A673 (cell line): ENCODE data around the gene NDUFC1. TPM values are rescaled to one million over a fixed set of nuclear protein-coding genes. Genes with fewer than 3 reads are reported as not detected.
"Not testable (repeated sequence)": the region's sequence is repeated elsewhere in the genome, so short reads cannot be mapped to it uniquely, and the experiment has no call there.

ENCODE experiments used
- BruUV-seq: library from RNA; stranded (reverse); fragments of 400-500 nt; replicated peaks from 2 replicates; lab custom pipeline; 2021; lab: Mats Ljungman, UMichigan
- CTCF ChIA-PET: fragments of 300-600 bp; sonication (Branson Sonifier 250); formaldehyde crosslinking; loops from one replicate; lab custom pipeline; 2022; ENCODE audit warnings: antibody characterized with exemption; lab: Charles Lee
- POLR2A ChIA-PET: fragments of 300-600 bp; sonication (Branson Sonifier 250); formaldehyde crosslinking; loops from one replicate; lab custom pipeline; 2022; ENCODE audit warnings: antibody characterized with exemption; ENCODE audit not compliant: low non-redundant PET; lab: Charles Lee
- DNase-seq: peaks from one replicate; pipeline ENCODE4 v3.0.0-alpha.2; 2015; ENCODE audit warnings: low spot score
- H3K27ac ChIP-seq: fragments of 200-600 bp; sonication (generic); 2 replicates; pipeline ENCODE4 v1.5.1; 2016; ENCODE audit warnings: mixed run types, low read depth, mild to moderate bottlenecking, mixed read lengths, antibody characterized with exemption, low read length; ENCODE audit not compliant: poor library complexity, severe bottlenecking
- H3K27me3 ChIP-seq: fragments of 200-600 bp; sonication (generic); replicated peaks from 2 replicates; pipeline ENCODE4 v1.6.1; 2017; ENCODE audit warnings: mixed run types, low read depth, mild to moderate bottlenecking, mixed read lengths, antibody characterized with exemption, low read length; ENCODE audit not compliant: insufficient read depth, poor library complexity
- H3K36me3 ChIP-seq: fragments of 200-600 bp; sonication (generic); 2 replicates; pipeline ENCODE4 v1.6.1; 2016; ENCODE audit warnings: mixed run types, mild to moderate bottlenecking, mixed read lengths, antibody characterized with exemption, low read length; ENCODE audit not compliant: insufficient read depth, poor library complexity, severe bottlenecking
- H3K4me1 ChIP-seq: fragments of 200-600 bp; sonication (generic); 2 replicates; pipeline ENCODE4 v1.6.1; 2017; ENCODE audit warnings: mixed run types, mild to moderate bottlenecking, mixed read lengths, antibody characterized with exemption, low read length; ENCODE audit not compliant: insufficient read depth, poor library complexity, severe bottlenecking
- H3K4me3 ChIP-seq: fragments of 200-600 bp; sonication (generic); 2 replicates; pipeline ENCODE4 v1.5.1; 2016; ENCODE audit warnings: low read depth, mixed run types, mild to moderate bottlenecking, mixed read lengths, low read length; ENCODE audit not compliant: poor library complexity, severe bottlenecking
- H3K9me3 ChIP-seq: fragments of 200-600 bp; sonication (generic); 2 replicates; pipeline ENCODE4 v1.6.1; 2016; ENCODE audit warnings: mixed run types, low read depth, mild to moderate bottlenecking, mixed read lengths, antibody characterized with exemption, low read length; ENCODE audit not compliant: poor library complexity, severe bottlenecking
- EZH2 ChIP-seq: fragments of 200-600 bp; sonication (generic); IDR thresholded peaks from 2 replicates; pipeline ENCODE4 v1.6.1; 2017; ENCODE audit warnings: borderline replicate concordance, low read depth, mild to moderate bottlenecking, mixed read lengths, antibody characterized with exemption, low read length; ENCODE audit not compliant: poor library complexity, severe bottlenecking
- intact Hi-C: fragments of 100-400 bp; cut with micrococcal nuclease; formaldehyde crosslinking; loops from one replicate; pipeline ENCODE4 v1.10.0; 2022; ENCODE audit not compliant: unreplicated experiment
- total RNA-seq: library from RNA; stranded (reverse); gene quantifications from 2 replicates; pipeline ENCODE4 v1.2.3, GENCODE V29; 2021
- TF ChIP-seq, protein P1 (sequence below): fragments of 300-800, 200-600 bp; sonication (generic); conservative IDR thresholded peaks from 2 replicates; pipeline ENCODE4 v1.5.1; 2017; ENCODE audit warnings: low read depth, mild to moderate bottlenecking, antibody characterized with exemption, low read length, moderate library complexity, mixed read lengths

Gene NDUFC1
- total RNA-seq, 1 experiment from 2014 or later = 116 TPM

DNA sequence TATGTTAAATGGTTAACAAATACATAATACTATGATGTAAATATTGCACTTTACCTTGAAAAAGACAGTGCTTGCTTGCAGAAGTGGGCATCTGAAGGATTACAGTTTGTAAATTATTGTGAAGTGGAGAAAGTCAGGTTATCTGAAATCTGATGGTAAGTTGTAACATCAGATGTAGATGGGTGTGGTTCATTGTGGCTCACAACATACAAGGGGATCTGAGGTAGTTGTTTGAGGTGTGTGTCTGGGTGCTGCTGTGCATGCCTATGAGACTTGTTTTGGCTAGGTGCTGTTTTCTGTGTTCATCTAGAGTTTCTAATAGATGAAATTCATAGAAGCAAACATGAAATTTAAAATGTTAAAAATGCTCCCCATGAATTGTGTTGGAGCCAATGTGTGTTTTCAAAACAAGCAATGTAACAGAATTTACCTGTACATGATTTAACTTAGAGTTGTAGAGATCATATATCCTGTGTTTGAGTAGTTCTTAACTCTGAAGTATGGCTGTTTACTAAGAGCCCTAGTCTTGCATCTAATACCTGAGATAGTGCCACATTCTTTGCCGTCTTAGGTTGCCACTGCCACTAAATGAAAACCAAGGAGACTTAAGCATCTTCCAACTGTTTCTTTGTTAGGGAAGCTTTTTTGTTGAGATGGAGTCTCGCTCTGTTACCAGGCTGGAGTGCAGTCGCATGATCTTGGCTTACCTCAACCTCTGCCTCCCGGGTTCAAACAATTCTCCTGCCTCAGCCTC is 11.9 kb upstream of the NDUFC1 start:
- intact Hi-C loops = no loop called here
- no TSS peak for BruUV-seq
- peaks cover 7% of the 10 kb centered on the region for H3K9me3 ChIP-seq
- CTCF ChIA-PET = no interaction called here
- no peak for TF ChIP-seq EZH2
- TF ChIP-seq, protein P1, sequence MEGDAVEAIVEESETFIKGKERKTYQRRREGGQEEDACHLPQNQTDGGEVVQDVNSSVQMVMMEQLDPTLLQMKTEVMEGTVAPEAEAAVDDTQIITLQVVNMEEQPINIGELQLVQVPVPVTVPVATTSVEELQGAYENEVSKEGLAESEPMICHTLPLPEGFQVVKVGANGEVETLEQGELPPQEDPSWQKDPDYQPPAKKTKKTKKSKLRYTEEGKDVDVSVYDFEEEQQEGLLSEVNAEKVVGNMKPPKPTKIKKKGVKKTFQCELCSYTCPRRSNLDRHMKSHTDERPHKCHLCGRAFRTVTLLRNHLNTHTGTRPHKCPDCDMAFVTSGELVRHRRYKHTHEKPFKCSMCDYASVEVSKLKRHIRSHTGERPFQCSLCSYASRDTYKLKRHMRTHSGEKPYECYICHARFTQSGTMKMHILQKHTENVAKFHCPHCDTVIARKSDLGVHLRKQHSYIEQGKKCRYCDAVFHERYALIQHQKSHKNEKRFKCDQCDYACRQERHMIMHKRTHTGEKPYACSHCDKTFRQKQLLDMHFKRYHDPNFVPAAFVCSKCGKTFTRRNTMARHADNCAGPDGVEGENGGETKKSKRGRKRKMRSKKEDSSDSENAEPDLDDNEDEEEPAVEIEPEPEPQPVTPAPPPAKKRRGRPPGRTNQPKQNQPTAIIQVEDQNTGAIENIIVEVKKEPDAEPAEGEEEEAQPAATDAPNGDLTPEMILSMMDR = no peak
- POLR2A ChIA-PET = no interaction called here
- H3K4me1 ChIP-seq = peaks cover 15% of the 10 kb centered on the region
- H3K27ac ChIP-seq = no peak overlapping the region
- no peaks in the 10 kb centered on the region for H3K27me3 ChIP-seq
- DNase-seq = no peak
- peaks cover 6% of the 10 kb centered on the region for H3K36me3 ChIP-seq
- no peak overlapping the region for H3K4me3 ChIP-seq

DNA sequence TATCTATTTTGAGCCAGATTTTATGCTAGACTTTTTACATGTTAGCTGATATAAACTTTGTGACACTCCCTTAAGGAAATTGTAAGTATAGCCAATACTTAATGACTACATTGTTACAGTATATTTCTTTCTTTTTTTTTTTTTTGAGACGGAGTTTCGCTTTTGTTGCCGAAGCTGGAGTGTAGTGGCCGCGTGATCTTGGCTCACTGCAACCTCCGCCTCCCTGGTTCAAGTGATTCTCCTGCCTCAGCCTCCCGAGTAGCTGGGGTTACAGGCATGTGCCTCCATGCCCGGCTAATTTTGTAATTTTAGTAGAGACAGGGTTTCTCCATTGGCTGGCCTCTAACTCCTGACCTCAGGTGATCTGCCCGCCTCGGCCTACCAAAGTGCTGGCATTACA is 11.1 kb upstream of the NDUFC1 start:
- H3K27ac ChIP-seq, H3K27me3 ChIP-seq, H3K4me3 ChIP-seq, POLR2A ChIA-PET, H3K36me3 ChIP-seq, DNase-seq, CTCF ChIA-PET, H3K9me3 ChIP-seq, BruUV-seq, intact Hi-C loops: not testable (repeated sequence)
- peaks cover 15% of the 10 kb centered on the region for H3K4me1 ChIP-seq

DNA sequence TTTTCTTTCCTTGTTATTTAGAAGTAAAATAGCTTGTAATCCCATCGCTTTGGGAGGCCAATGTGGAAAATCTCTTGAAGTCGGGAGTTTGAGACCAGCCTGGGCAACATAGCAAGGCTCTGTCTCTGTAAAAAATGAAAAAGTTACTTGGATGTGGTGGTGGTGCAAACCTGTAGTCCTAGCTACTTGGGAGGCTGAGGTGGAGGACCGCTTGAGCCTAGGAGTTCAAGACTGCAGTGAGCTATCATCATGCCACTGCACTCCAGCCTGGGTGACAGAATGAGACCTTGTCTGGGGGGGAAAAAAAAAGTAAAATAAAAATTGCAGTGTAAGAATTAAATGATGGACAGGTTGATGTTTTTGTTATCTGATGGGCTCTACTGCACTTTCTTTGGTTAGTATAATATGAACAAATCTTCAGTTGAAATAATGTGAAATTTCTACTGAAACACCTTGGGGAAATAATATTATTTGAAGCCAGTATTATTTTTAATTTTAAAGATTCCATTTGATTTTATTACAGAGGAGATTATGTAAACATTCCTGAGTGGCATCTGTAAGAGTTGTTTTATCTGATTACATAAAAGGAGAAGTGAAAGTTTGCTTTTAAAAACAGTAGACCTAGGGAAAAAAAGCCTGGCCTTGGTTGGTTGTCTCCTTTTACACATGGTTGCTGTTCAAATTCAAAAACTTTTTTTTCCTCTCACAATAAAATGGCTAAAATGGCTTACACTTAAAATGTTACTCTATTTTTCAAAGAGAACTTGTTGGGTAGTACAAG is 10.5 kb upstream of the NDUFC1 start:
- ChIA-PET CTCF (no interaction called here), POLR2A (no interaction called here)
- Histone ChIP-seq H3K4me3 (no peak overlapping the region), H3K36me3 (peaks cover 6% of the 10 kb centered on the region), H3K4me1 (peaks cover 15% of the 10 kb centered on the region), H3K9me3 (peaks cover 7% of the 10 kb centered on the region), H3K27ac (peak overlapping the region; percentile 26), H3K27me3 (no peaks in the 10 kb centered on the region)
- TSS peak; percentile 5 for BruUV-seq
- no peak for DNase-seq
- intact Hi-C loops = no loop called here
- TF ChIP-seq, protein P1 = no peak
- no peak for TF ChIP-seq EZH2
